Right lung (tissue), 5 donors: ENCODE measurements around the gene IQSEC2. TPM values are rescaled to one million over a fixed set of nuclear protein-coding genes. Genes with fewer than 3 reads are reported as not detected.

Experiments
- polyA plus RNA-seq, 5 donors: library from polyadenylated mRNA; unstranded; fragments of 120-200 nt; gene quantifications; one replicate each; pipeline versions ENCODE4 v1.2.1 to v1.2.3, GENCODE V29; 2013; ENCODE audit warnings: inconsistent platforms in 1 of 5, low replicate concordance in 1 of 5; ENCODE audit not compliant: insufficient read length in 5 of 5, insufficient read depth in 1 of 5

The IQSEC2 gene
- polyA plus RNA-seq, 5 donors = 11.5 to 16.9 (median 13.1) TPM

Other genes with a start within 250 kb of the IQSEC2 start
- 10 to 100 TPM; 11.9 to 18.1 (median 15.9) TPM for gene GPR173, start 232.8 kb downstream of the IQSEC2 start, polyA plus RNA-seq
- 10 to 100 TPM; 58.9 to 68.5 (median 63.6) TPM for gene TSPYL2, start 199.2 kb downstream of the IQSEC2 start, polyA plus RNA-seq
- gene KANTR, start 187.4 kb downstream of the IQSEC2 start, polyA plus RNA-seq = 10 to 100 TPM; 13.7 to 35.5 (median 20.6) TPM
- gene KDM5C, start 56.4 kb downstream of the IQSEC2 start, polyA plus RNA-seq = 10 to 100 TPM; 59.4 to 97.3 (median 84.9) TPM
- 100 to 1,000 TPM in 2 of 5 donors, 10 to 100 TPM in 3; 75.2 to 142 (median 91.5) TPM for gene SMC1A, start 141.1 kb upstream of the IQSEC2 start, polyA plus RNA-seq
- 1 to 10 TPM; 3.1 to 6.2 (median 5.6) TPM for gene RIBC1, start 141.3 kb upstream of the IQSEC2 start, polyA plus RNA-seq
- gene HSD17B10, start 152.8 kb upstream of the IQSEC2 start, polyA plus RNA-seq = 10 to 100 TPM; 69.7 to 93.1 (median 73.1) TPM